ENCODE measurements around the gene FILIP1L. TPM values are rescaled to one million over a fixed set of nuclear protein-coding genes. Genes with fewer than 3 reads are reported as not detected.

The FILIP1L gene
- total and polyA plus RNA-seq, 12 donors, result 5.3 to 33.2 (median 17.4) TPM

- 95 to 98% (median 97%) methylated on average over 3 of the region's 3 CpGs for WGBS, 4 donors
- DNase-seq, result no peak
- Histone ChIP-seq H3K36me3 (replicated peaks in 1 of 2) (no peaks in the 10 kb centered on the region), H3K27ac (peak overlapping the region in 1 of 5 donors; percentile 24), H3K4me1 (replicated peaks in 1 of 2) (peaks cover 4 to 21% of the 10 kb centered on the region in 2 donors), H3K27me3 (no peaks in the 10 kb centered on the region), H3K4me3 (no peak overlapping the region), H3K9me3 (replicated peaks in 1 of 3) (no peaks in the 10 kb centered on the region)
- intact Hi-C loops (cut with DNase I), result no loop called here
- TF ChIP-seq POLR2A (IDR thresholded peaks at IDR 0.05), result no peak
- TF ChIP-seq CTCF (IDR thresholded peaks at IDR 0.05), result no peak
Measured at GRCh38 chr3:100033903-100034471, 80.3 kb downstream of the FILIP1L start.

DNA sequence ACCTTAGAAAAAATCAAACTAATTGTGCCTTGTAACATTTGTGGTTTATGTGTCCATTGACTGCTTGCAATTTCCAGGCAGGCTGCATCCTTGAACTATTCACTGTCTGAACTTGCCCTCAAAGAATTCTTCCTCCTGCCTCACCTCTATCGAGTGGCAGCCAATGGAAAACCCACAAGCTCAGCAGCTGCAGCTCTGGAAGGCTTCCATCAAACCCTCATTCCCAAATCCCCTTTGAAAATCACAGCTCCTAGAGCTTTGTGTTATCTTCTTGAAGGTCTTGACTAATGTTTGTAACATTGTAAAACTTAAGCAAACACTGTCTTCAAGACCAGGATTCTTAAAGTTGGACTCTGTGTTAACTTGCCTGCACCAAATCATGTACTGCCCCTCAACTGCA is 81.1 kb downstream of the FILIP1L start:
- peak in 5 of 7 donors; percentile 38 to 70 (median 57) for DNase-seq
- TF ChIP-seq CTCF (IDR thresholded peaks at IDR 0.05) (no peak), POLR2A (IDR thresholded peaks at IDR 0.05) (no peak)
- intact Hi-C loops (cut with DNase I), result no loop called here
- peak overlapping the region in 3 of 5 donors; percentile 24 to 50 (median 27) for H3K27ac ChIP-seq
- no peaks in the 10 kb centered on the region for H3K36me3 ChIP-seq (replicated peaks in 1 of 2)
- no peak overlapping the region for H3K4me3 ChIP-seq
- WGBS, 4 donors, result 27 to 44% (median 37%) methylated on average over 1 of the region's 1 CpG
- no peaks in the 10 kb centered on the region for H3K27me3 ChIP-seq
- peaks cover 4 to 21% of the 10 kb centered on the region in 2 donors for H3K4me1 ChIP-seq (replicated peaks in 1 of 2)
- H3K9me3 ChIP-seq (replicated peaks in 1 of 3), result no peaks in the 10 kb centered on the region

- H3K9me3 ChIP-seq (replicated peaks in 1 of 3), result no peaks in the 10 kb centered on the region
- intact Hi-C loops (cut with DNase I), result no loop called here
- peak in 3 of 7 donors; percentile 23 to 35 (median 27) for DNase-seq
- no peak for TF ChIP-seq CTCF (IDR thresholded peaks at IDR 0.05)
- peak in 1 of 2 donors; percentile 23 for TF ChIP-seq POLR2A (IDR thresholded peaks at IDR 0.05)
- H3K4me3 ChIP-seq, result no peak overlapping the region
- H3K4me1 ChIP-seq (replicated peaks in 1 of 2), result peaks cover 4 to 21% of the 10 kb centered on the region in 2 donors
- no peaks in the 10 kb centered on the region for H3K36me3 ChIP-seq (replicated peaks in 1 of 2)
- 38 to 62% (median 53%) methylated on average over 5 of the region's 5 CpGs for WGBS, 4 donors
- peak overlapping the region in 4 of 5 donors; percentile 24 to 56 (median 32) for H3K27ac ChIP-seq
- H3K27me3 ChIP-seq, result no peaks in the 10 kb centered on the region
Measured at GRCh38 chr3:100032243-100032642, 82.1 kb downstream of the FILIP1L start.

DNA sequence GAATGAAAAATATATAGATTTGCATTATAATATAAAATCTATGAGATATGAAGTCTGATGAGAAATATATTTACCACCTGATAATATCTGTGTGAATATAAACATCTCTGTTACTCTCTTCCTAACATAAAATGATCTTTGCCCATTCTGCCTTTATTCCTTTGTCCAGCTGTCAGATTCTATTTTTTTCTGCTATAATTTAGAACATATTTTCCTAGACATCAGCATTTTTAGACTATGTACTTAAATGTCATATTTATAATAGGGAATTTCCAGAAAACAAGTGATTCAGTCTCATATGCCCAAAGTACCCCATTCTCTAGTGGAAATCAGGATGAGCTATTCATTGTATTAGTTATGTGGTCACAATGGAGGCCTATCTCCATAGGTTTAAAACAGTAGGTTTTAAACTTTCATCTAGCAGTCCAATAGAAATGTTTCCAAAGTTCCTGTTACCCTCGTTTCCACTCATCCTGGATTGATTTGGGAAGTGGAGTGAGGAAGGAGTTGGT is 83.3 kb downstream of the FILIP1L start:
- Histone ChIP-seq H3K27ac (no peak overlapping the region), H3K9me3 (replicated peaks in 1 of 3) (no peaks in the 10 kb centered on the region), H3K27me3 (no peaks in the 10 kb centered on the region), H3K4me1 (replicated peaks in 1 of 2) (peaks cover 4 to 26% of the 10 kb centered on the region in 2 donors), H3K36me3 (replicated peaks in 1 of 2) (no peaks in the 10 kb centered on the region), H3K4me3 (no peak overlapping the region)
- intact Hi-C loops (cut with DNase I), result no loop called here
- WGBS, 4 donors, result 83 to 97% (median 91%) methylated on average over 1 of the region's 1 CpG
- TF ChIP-seq POLR2A (IDR thresholded peaks at IDR 0.05), result no peak
- TF ChIP-seq CTCF (IDR thresholded peaks at IDR 0.05), result no peak
- no peak for DNase-seq

All from adrenal gland (tissue), 12 donors.